ENCODE results near the gene MRTO4.

GRCh38 chr1:19202396-19202795 is 49.2 kb upstream of the MRTO4 start:
- TF ChIP-seq CTCF (IDR thresholded peaks at IDR 0.05; ENCODE audit: insufficient read depth, low read length, poor library complexity, severe bottlenecking) (no peak), EZH2phosphoT487 (conservative IDR thresholded peaks at IDR 0.05; ENCODE audit: low read length) (no peak)

Measured in SU-DHL-6 (cell line).